Measurements from ENCODE around the gene ZNF142. TPM values are rescaled to one million over a fixed set of nuclear protein-coding genes. Genes with fewer than 3 reads are reported as not detected.
"Not testable (repeated sequence)": the region's sequence is repeated elsewhere in the genome, so short reads cannot be mapped to it uniquely, and the experiment has no call there.

The ZNF142 gene
- total and polyA plus RNA-seq, 7 donors: 1.8 to 33.5 (median 21.9) TPM

DNA sequence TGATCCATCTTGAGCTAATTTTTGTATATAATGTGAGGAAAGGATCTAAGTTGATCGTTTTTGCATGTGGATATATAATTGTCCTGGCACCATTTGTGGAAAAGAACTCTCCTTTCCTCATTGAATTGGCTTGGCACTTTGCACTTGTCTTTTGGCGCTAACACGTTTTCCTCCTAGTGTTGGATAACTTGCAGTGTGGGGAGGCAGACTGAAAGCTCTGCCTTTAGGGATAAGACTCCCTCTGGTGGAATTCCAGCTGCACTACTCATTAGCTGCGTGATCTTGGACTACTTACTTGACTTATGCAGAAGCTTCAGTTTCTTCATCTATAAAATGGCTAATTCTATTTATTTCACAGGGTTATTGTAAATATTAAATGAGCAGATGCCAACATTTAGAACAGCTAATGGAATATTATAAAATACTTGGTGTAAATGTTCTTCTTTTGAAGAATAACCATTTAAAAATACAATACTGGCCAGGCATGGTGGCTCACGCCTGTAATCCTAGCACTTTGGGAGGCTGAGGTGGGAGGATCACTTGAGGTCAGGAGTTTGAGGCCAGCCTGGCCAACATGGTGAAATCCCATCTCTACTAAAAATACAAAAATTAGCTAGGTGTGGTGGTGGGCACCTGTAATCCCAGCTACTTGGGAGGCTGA, 28.1 kb upstream of the ZNF142 start:
- H3K4me3 ChIP-seq; intact Hi-C loops (cut with DNase I); DNase-seq; H3K9me3 ChIP-seq; H3K27me3 ChIP-seq (ENCODE audit: insufficient read depth in 3 of 3, low read length in 2 of 3); H3K27ac ChIP-seq: not testable (repeated sequence)
- ATAC-seq: peak; percentile 71 to 91 (median 88)
- Histone ChIP-seq H3K36me3 (ENCODE audit: insufficient read depth in 1 of 2, low read depth in 1 of 2) (peaks cover 3 to 53% of the 10 kb centered on the region in 2 donors), H3K4me1 (peaks cover 16% of the 10 kb centered on the region)
- peak; percentile 79 for TF ChIP-seq CTCF (IDR thresholded peaks at IDR 0.05)
- 20 to 25% (median 21%) methylated on average over 5 of the region's 5 CpGs for WGBS, 3 donors

DNA sequence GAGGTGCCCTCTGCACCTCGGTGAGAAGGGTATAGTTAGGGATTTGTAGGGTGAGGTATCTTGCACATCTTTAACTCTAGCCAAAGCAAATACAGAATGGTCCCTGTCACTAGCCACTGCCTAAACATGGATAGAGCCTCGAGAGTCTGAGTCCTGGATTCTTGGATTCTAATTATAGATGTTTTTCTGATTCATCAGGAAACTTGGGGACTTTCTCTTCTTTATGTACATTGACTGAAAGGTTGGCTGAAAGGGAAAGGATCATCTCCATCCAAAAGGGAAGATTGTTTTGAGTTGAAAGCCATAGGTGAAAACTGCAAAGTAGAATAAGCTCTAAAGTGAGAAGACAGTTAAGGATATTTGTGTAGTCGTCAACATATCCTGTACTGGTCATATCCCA, 20.6 kb upstream of the ZNF142 start:
- intact Hi-C loops (cut with DNase I): no loop called here
- WGBS, 3 donors: 74 to 85% (median 74%) methylated on average over 3 of the region's 3 CpGs
- H3K9me3 ChIP-seq: no peaks in the 10 kb centered on the region
- ATAC-seq (no peak), DNase-seq (no peak)
- no peak overlapping the region for H3K4me3 ChIP-seq
- no peak for TF ChIP-seq CTCF (IDR thresholded peaks at IDR 0.05)
- peaks cover 0 to 73% of the 10 kb centered on the region in 2 donors for H3K36me3 ChIP-seq (ENCODE audit: insufficient read depth in 1 of 2, low read depth in 1 of 2)
- H3K27me3 ChIP-seq (ENCODE audit: insufficient read depth in 3 of 3, low read length in 2 of 3): no peaks in the 10 kb centered on the region
- H3K27ac ChIP-seq: no peak overlapping the region
- no peaks in the 10 kb centered on the region for H3K4me1 ChIP-seq

GRCh38 chr2:218679119-218679518, 19.7 kb upstream of the ZNF142 start:
- ATAC-seq (no peak), DNase-seq (no peak)
- Histone ChIP-seq H3K9me3 (no peaks in the 10 kb centered on the region), H3K4me3 (no peak overlapping the region), H3K27me3 (ENCODE audit: insufficient read depth in 3 of 3, low read length in 2 of 3) (no peaks in the 10 kb centered on the region), H3K4me1 (no peaks in the 10 kb centered on the region), H3K27ac (no peak overlapping the region), H3K36me3 (ENCODE audit: insufficient read depth in 1 of 2, low read depth in 1 of 2) (peaks cover 0 to 70% of the 10 kb centered on the region in 2 donors)
- TF ChIP-seq CTCF (IDR thresholded peaks at IDR 0.05): no peak
- WGBS, 3 donors: 65 to 77% (median 70%) methylated on average over 4 of the region's 4 CpGs
- intact Hi-C loops (cut with DNase I): no loop called here

GRCh38 chr2:218671654-218672566, 12.5 kb upstream of the ZNF142 start, which contains the start of the genes RNF25 and STK36:
TSS of gene RNF25 (minus strand) at chr2:218672002. CDS start at chr2:218671970, 32 bp downstream.
TSS of gene STK36 (plus strand) at chr2:218672086. CDS start at chr2:218672830, 744 bp downstream.
- H3K36me3 ChIP-seq (ENCODE audit: insufficient read depth in 1 of 2, low read depth in 1 of 2): peaks cover 0 to 44% of the 10 kb centered on the region in 2 donors
- peak within 1 kb of the TSS; percentile 80 for H3K27ac ChIP-seq
- 0 to 1% (median 0%) methylated on average over 44 to 49 of the region's 49 CpGs for WGBS, 3 donors
- H3K4me3 ChIP-seq: peak within 1 kb of the TSS; percentile 94
- intact Hi-C loops (cut with DNase I): no loop called here
- peak; percentile 83 to 92 for DNase-seq
- H3K27me3 ChIP-seq (ENCODE audit: insufficient read depth in 3 of 3, low read length in 2 of 3): no peaks in the 10 kb centered on the region
- TF ChIP-seq CTCF (IDR thresholded peaks at IDR 0.05): no peak
- no peaks in the 10 kb centered on the region for H3K9me3 ChIP-seq
- peak; percentile 96 to 99 (median 96) for ATAC-seq
- peaks cover 10% of the 10 kb centered on the region for H3K4me1 ChIP-seq
